ENCODE results near the gene MIOX.

GRCh38 chr22:50487290-50488005 is 789 bp downstream of the MIOX start:
- TF ChIP-seq POLR2A (IDR thresholded peaks at IDR 0.05) (no peak), CTCF (IDR thresholded peaks at IDR 0.05) (no peak)
